Effector CD8-positive, alpha-beta T cell (primary cell): ENCODE data around the gene YWHAE.
"Not testable (repeated sequence)": the region's sequence is repeated elsewhere in the genome, so short reads cannot be mapped to it uniquely, and the experiment has no call there.

Experiments
- DNase-seq: peaks from one replicate; lab custom pipeline; 2025; lab: John Stamatoyannopoulos, UW
- total RNA-seq, 4 experiments: gene quantifications; one replicate each; lab custom pipeline; 2026; lab: John Stamatoyannopoulos, UW

Gene YWHAE
- 60.2 to 110 (median 75.2) reads per million in 4 experiments for total RNA-seq

- peak; percentile 92 for DNase-seq
Observed at GRCh38 chr17:1399679-1400512, at the start of gene YWHAE. Gene YWHAE (minus strand): TSS chr17:1400222. CDS start chr17:1400110, 112 bp downstream.

GRCh38 chr17:1449412-1449967, 49.5 kb upstream of the YWHAE start:
- DNase-seq, result no peak

GRCh38 chr17:1447052-1447451, 47.0 kb upstream of the YWHAE start:
- DNase-seq, result no peak

- no peak for DNase-seq
Observed at GRCh38 chr17:1446201-1446600, 46.2 kb upstream of the YWHAE start.

- not testable (repeated sequence) for DNase-seq
Observed at GRCh38 chr17:1445695-1446094, 45.7 kb upstream of the YWHAE start.

- not testable (repeated sequence) for DNase-seq
Observed at GRCh38 chr17:1442721-1443120, 42.7 kb upstream of the YWHAE start.

GRCh38 chr17:1442187-1442586, 42.2 kb upstream of the YWHAE start:
- DNase-seq, result no peak

- no peak for DNase-seq
Observed at GRCh38 chr17:1440921-1441320, 40.9 kb upstream of the YWHAE start.

GRCh38 chr17:1438593-1439083, 38.6 kb upstream of the YWHAE start:
- no peak for DNase-seq

- DNase-seq, result no peak
Observed at GRCh38 chr17:1435326-1435725, 35.3 kb upstream of the YWHAE start.

GRCh38 chr17:1434150-1434549, 34.1 kb upstream of the YWHAE start:
- no peak for DNase-seq

GRCh38 chr17:1431631-1432104, 31.6 kb upstream of the YWHAE start:
- no peak for DNase-seq

GRCh38 chr17:1423456-1424135, 23.6 kb upstream of the YWHAE start:
- no peak for DNase-seq

- DNase-seq, result no peak
Observed at GRCh38 chr17:1422885-1423284, 22.9 kb upstream of the YWHAE start.

GRCh38 chr17:1421470-1421869, 21.4 kb upstream of the YWHAE start:
- no peak for DNase-seq

GRCh38 chr17:1420981-1421380, 21.0 kb upstream of the YWHAE start:
- DNase-seq, result no peak

- no peak for DNase-seq
Observed at GRCh38 chr17:1420163-1420562, 20.1 kb upstream of the YWHAE start.

- not testable (repeated sequence) for DNase-seq
Observed at GRCh38 chr17:1418476-1418875, 18.5 kb upstream of the YWHAE start.

- DNase-seq, result no peak
Observed at GRCh38 chr17:1416414-1416813, 16.4 kb upstream of the YWHAE start.

- DNase-seq, result no peak
Observed at GRCh38 chr17:1414634-1415033, 14.6 kb upstream of the YWHAE start.

GRCh38 chr17:1414001-1414574, 14.1 kb upstream of the YWHAE start:
- DNase-seq, result no peak

- DNase-seq, result no peak
Observed at GRCh38 chr17:1413281-1413791, 13.3 kb upstream of the YWHAE start.
